H9 (cell line): Measurements from ENCODE around the gene EDARADD. TPM values are rescaled to one million over a fixed set of nuclear protein-coding genes. Genes with fewer than 3 reads are reported as not detected.

Source experiments
- DNase-seq: peaks from one replicate; pipeline ENCODE4 v3.0.0-alpha.2; 2017
- H2AFZ ChIP-seq: one replicate; pipeline ENCODE4 v1.6.1; 2013; ENCODE audit warnings: mild to moderate bottlenecking, low read length, control low read depth, moderate library complexity
- H2AK5ac ChIP-seq: 2 replicates; pipeline ENCODE4 v1.6.1; 2013; ENCODE audit warnings: low read length, control low read depth, mixed read lengths; ENCODE audit not compliant: insufficient read length
- H2BK120ac ChIP-seq: one replicate; pipeline ENCODE4 v1.6.1; 2013; ENCODE audit warnings: low read depth, mild to moderate bottlenecking, low read length, control low read depth, inconsistent platforms; ENCODE audit not compliant: poor library complexity, severe bottlenecking
- H2BK12ac ChIP-seq: 2 replicates; pipeline ENCODE4 v1.6.1; 2013; ENCODE audit warnings: low read length, control low read depth, mixed read lengths, low read depth; ENCODE audit not compliant: insufficient read length
- H2BK15ac ChIP-seq: 2 replicates; pipeline ENCODE4 v1.6.1; 2013; ENCODE audit warnings: low read depth, low read length, control low read depth
- H2BK20ac ChIP-seq: one replicate; pipeline ENCODE4 v1.6.1; 2013; ENCODE audit warnings: low read depth, mild to moderate bottlenecking, low read length, control low read depth, inconsistent platforms; ENCODE audit not compliant: poor library complexity, severe bottlenecking
- H2BK5ac ChIP-seq: 2 replicates; pipeline ENCODE4 v1.6.1; 2013; ENCODE audit warnings: low read length, control low read depth, mixed read lengths; ENCODE audit not compliant: insufficient read length
- H3K14ac ChIP-seq: 2 replicates; pipeline ENCODE4 v1.6.1; 2013; ENCODE audit warnings: low read length, control low read depth; ENCODE audit not compliant: insufficient read depth
- H3K18ac ChIP-seq: 2 replicates; pipeline ENCODE4 v1.6.1; 2013; ENCODE audit warnings: low read depth, mild to moderate bottlenecking, mixed read lengths, low read length, control low read depth; ENCODE audit not compliant: insufficient read length
- H3K23ac ChIP-seq: 2 replicates; pipeline ENCODE4 v1.6.1; 2013; ENCODE audit warnings: low read length, control low read depth, mixed read lengths, low read depth; ENCODE audit not compliant: insufficient read length
- H3K23me2 ChIP-seq: 2 replicates; pipeline ENCODE4 v1.6.1; 2013; ENCODE audit warnings: low read depth, mild to moderate bottlenecking, mixed read lengths, low read length, control low read depth; ENCODE audit not compliant: insufficient read length, poor library complexity, severe bottlenecking
- H3K27ac ChIP-seq: 2 replicates; pipeline ENCODE4 v1.5.1; 2013; ENCODE audit warnings: low read length, control low read depth, mixed read lengths, low read depth; ENCODE audit not compliant: insufficient read length
- H3K27me3 ChIP-seq: 2 replicates; pipeline ENCODE4 v1.6.1; 2013; ENCODE audit warnings: low read length, control low read depth, inconsistent platforms; ENCODE audit not compliant: insufficient read depth
- H3K4ac ChIP-seq: 2 replicates; pipeline ENCODE4 v1.6.1; 2013; ENCODE audit warnings: low read depth, mild to moderate bottlenecking, control low read depth, inconsistent platforms, low read length, moderate library complexity
- H3K4me1 ChIP-seq: 2 replicates; pipeline ENCODE4 v1.6.1; 2013; ENCODE audit warnings: low read length, control low read depth, inconsistent platforms; ENCODE audit not compliant: insufficient read depth
- H3K4me2 ChIP-seq: 2 replicates; pipeline ENCODE4 v1.6.1; 2013; ENCODE audit warnings: low read length, control low read depth, mixed read lengths; ENCODE audit not compliant: insufficient read length, insufficient read depth
- H3K56ac ChIP-seq: 2 replicates; pipeline ENCODE4 v1.6.1; 2013; ENCODE audit warnings: low read depth, mild to moderate bottlenecking, mixed read lengths, low read length, control low read depth; ENCODE audit not compliant: insufficient read length
- H3K79me1 ChIP-seq: 2 replicates; pipeline ENCODE4 v1.6.1; 2013; ENCODE audit warnings: low read depth, mild to moderate bottlenecking, moderate library complexity, low read length, control low read depth, inconsistent platforms; ENCODE audit not compliant: insufficient read depth, poor library complexity, severe bottlenecking
- H3K79me2 ChIP-seq: 2 replicates; pipeline ENCODE4 v1.6.1; 2013; ENCODE audit warnings: low read length, control low read depth, inconsistent platforms; ENCODE audit not compliant: insufficient read depth
- H3K9ac ChIP-seq: 2 replicates; pipeline ENCODE4 v1.6.1; 2013; ENCODE audit warnings: low read length, control low read depth, mixed read lengths; ENCODE audit not compliant: insufficient read length; ENCODE audit errors: extremely low read depth
- H3K9me3 ChIP-seq: one replicate; pipeline ENCODE4 v1.6.1; 2013; ENCODE audit warnings: low read depth, low read length, inconsistent platforms; ENCODE audit not compliant: control insufficient read depth
- H3T11ph ChIP-seq: one replicate; pipeline ENCODE4 v1.6.1; 2013; ENCODE audit warnings: mild to moderate bottlenecking, low read length, control low read depth, inconsistent platforms
- H4K20me1 ChIP-seq: one replicate; pipeline ENCODE4 v1.6.1; 2013; ENCODE audit not compliant: control insufficient read depth, insufficient read length, insufficient read depth
- H4K5ac ChIP-seq: 2 replicates; pipeline ENCODE4 v1.6.1; 2013; ENCODE audit warnings: low read depth, mild to moderate bottlenecking, mixed read lengths, low read length, control low read depth; ENCODE audit not compliant: insufficient read length
- H4K8ac ChIP-seq: replicated peaks from 2 replicates; pipeline ENCODE4 v1.6.1; 2013; ENCODE audit warnings: low read length, control low read depth, mixed read lengths, low read depth; ENCODE audit not compliant: insufficient read length
- H4K91ac ChIP-seq: 2 replicates; pipeline ENCODE4 v1.6.1; 2013; ENCODE audit warnings: low read depth, mild to moderate bottlenecking, moderate library complexity, mixed read lengths, low read length, control low read depth; ENCODE audit not compliant: insufficient read length
- H3K27ac Mint-ChIP-seq, 3 experiments: 2 replicates in 2 of 3; 3 replicates in 1 of 3; pipeline ENCODE4 v1.8.0; 2020 to 2021; ENCODE audit warnings: mixed read lengths in 3 of 3, mild to moderate bottlenecking in 1 of 3, moderate library complexity in 1 of 3
- H3K27me3 Mint-ChIP-seq: 2 replicates; pipeline ENCODE4 v1.8.0; 2021; ENCODE audit warnings: low read depth, mild to moderate bottlenecking, moderate library complexity, mixed read lengths
- H3K36me3 Mint-ChIP-seq, 3 experiments: 2 replicates in 2 of 3; 3 replicates in 1 of 3; pipeline ENCODE4 v1.8.0; 2020 to 2021; ENCODE audit warnings: low read depth in 3 of 3, mixed read lengths in 3 of 3; ENCODE audit not compliant: insufficient read depth in 1 of 3
- H3K4me1 Mint-ChIP-seq, 2 experiments: 2 replicates each; pipeline ENCODE4 v1.8.0; 2020; ENCODE audit warnings: mixed read lengths in 2 of 2
- H3K4me3 Mint-ChIP-seq, 2 experiments: 2 replicates in 1 of 2; 3 replicates in 1 of 2; pipeline ENCODE4 v1.8.0; 2020 to 2021; ENCODE audit warnings: mild to moderate bottlenecking in 2 of 2, mixed read lengths in 2 of 2, moderate library complexity in 1 of 2
- H3K9me3 Mint-ChIP-seq, 2 experiments: 2 replicates in 1 of 2; 3 replicates in 1 of 2; pipeline ENCODE4 v1.8.0; 2020; ENCODE audit warnings: mild to moderate bottlenecking in 2 of 2, mixed read lengths in 2 of 2, moderate library complexity in 1 of 2
- CTCF ChIP-seq: fragments of 200-600 bp; sonication (generic); conservative IDR thresholded peaks from 3 replicates; pipeline ENCODE4 v1.8.0; 2021; ENCODE audit warnings: antibody characterized with exemption, mild to moderate bottlenecking
- WGBS: extraction: QIAGEN DNeasy Blood & Tissue Kit; methylation state at CpG from one replicate; pipeline ENCODE4 v1.1.7; 2013; ENCODE audit warnings: missing lambda C conversion rate, low lambda C conversion rate, mixed read lengths; ENCODE audit not compliant: insufficient read length; ENCODE audit errors: extremely low coverage; 5-methylcytosine and 5-hydroxymethylcytosine counted together
- total RNA-seq: library from RNA; stranded (reverse); gene quantifications from 2 replicates; pipeline ENCODE4 v1.2.1, GENCODE V29; 2021

The EDARADD gene
- total RNA-seq, 1 experiment from 2014 or later = 3.8 TPM

- no peaks in the 10 kb centered on the region for H3K9me3 ChIP-seq
- Mint-ChIP-seq H3K27me3 (no peaks in the 10 kb centered on the region), H3K9me3 (no peaks in the 10 kb centered on the region; a peak in 1 of 5 replicates), H3K27ac (no peak overlapping the region), H3K4me3 (no peak overlapping the region), H3K4me1 (peaks cover 4 to 8% of the 10 kb centered on the region in 2 experiments; a peak in 3 of 4 replicates), H3K36me3 (peaks cover 0 to 3% (median 0%) of the 10 kb centered on the region in 3 experiments; a peak in 1 of 7 replicates)
- no peaks in the 10 kb centered on the region; the same call in 1 of the 2 replicates for H3K79me2 ChIP-seq
- no peaks in the 10 kb centered on the region for H3K79me1 ChIP-seq
- no peak overlapping the region for H2AK5ac ChIP-seq
- H3K4me2 ChIP-seq = no peak overlapping the region
- no peak overlapping the region for H4K5ac ChIP-seq
- no peak overlapping the region for H3K56ac ChIP-seq
- H3K23me2 ChIP-seq = no peaks in the 10 kb centered on the region
- H2BK15ac ChIP-seq = no peak overlapping the region
- H3K23ac ChIP-seq = no peak overlapping the region
- H2BK20ac ChIP-seq = no peak overlapping the region
- no peaks in the 10 kb centered on the region; the same call in 1 of the 2 replicates for H3K4me1 ChIP-seq
- H4K20me1 ChIP-seq = no peaks in the 10 kb centered on the region
- H2BK5ac ChIP-seq = no peak overlapping the region
- no peak overlapping the region for H2AFZ ChIP-seq
- H3K27ac ChIP-seq = no peak overlapping the region
- H3T11ph ChIP-seq = no peak overlapping the region
- no peak overlapping the region for H4K91ac ChIP-seq
- DNase-seq = no peak
- H2BK120ac ChIP-seq = no peak overlapping the region
- no peak overlapping the region for H2BK12ac ChIP-seq
- no peak for TF ChIP-seq CTCF
- no peak overlapping the region for H3K14ac ChIP-seq
- no CpG with 5 or more reads among the region's 4 CpGs for WGBS
- H3K18ac ChIP-seq = no peak overlapping the region
- H3K9ac ChIP-seq = no peak overlapping the region
- H3K4ac ChIP-seq = no peak overlapping the region
- H4K8ac ChIP-seq = no peak overlapping the region
- no peaks in the 10 kb centered on the region for H3K27me3 ChIP-seq
Measured at GRCh38 chr1:236421850-236422516, 27.9 kb downstream of the EDARADD start.
